A204.1 (cell line): ENCODE data around the gene ACSL3.
"Not testable (repeated sequence)": the region's sequence is repeated elsewhere in the genome, so short reads cannot be mapped to it uniquely, and the experiment has no call there.

Experiments
- FAIRE-seq: peaks from 2 replicates; lab custom pipeline; 2012; peaks lifted over from hg19 to GRCh38; lab: Jason Lieb, UNC

The ACSL3 gene

GRCh38 chr2:222978850-222979249 lies 118.0 kb downstream of the ACSL3 start:
- no peak for FAIRE-seq

GRCh38 chr2:222979484-222979883 lies 118.6 kb downstream of the ACSL3 start:
- no peak for FAIRE-seq

GRCh38 chr2:222982010-222982908 lies 121.4 kb downstream of the ACSL3 start:
- no peak for FAIRE-seq

- FAIRE-seq: no peak
Measured at GRCh38 chr2:222982909-222983265, 122.1 kb downstream of the ACSL3 start.

- no peak for FAIRE-seq
Measured at GRCh38 chr2:222984908-222985307, 124.1 kb downstream of the ACSL3 start.

- no peak for FAIRE-seq
Measured at GRCh38 chr2:222989431-222989830, 128.6 kb downstream of the ACSL3 start.

GRCh38 chr2:222990206-222990605 lies 129.4 kb downstream of the ACSL3 start:
- not testable (repeated sequence) for FAIRE-seq

GRCh38 chr2:222992137-222992536 lies 131.3 kb downstream of the ACSL3 start:
- no peak for FAIRE-seq
